Stimulated activated effector memory CD8-positive, alpha-beta T cell treated with anti-CD3 and anti-CD28 coated beads, Interleukin-12 subunit alpha, Interleukin-12 subunit beta, amount 100 ng/mL, for 72 hours (primary cell): ENCODE data around the gene PPP4R4.

Source experiments
- ATAC-seq: fragments of 150-1000 bp; cut with Tn5 transposase; 2 replicates; pipeline ENCODE4 v1.10.0; 2021
- DNase-seq, 2 donors: peaks; one replicate each; pipeline ENCODE4 v3.0.0; 2021 to 2022; ENCODE audit warnings: low spot score in 2 of 2
- H3K27ac Mint-ChIP-seq: one replicate; pipeline ENCODE4 v1.8.0; 2022; ENCODE audit warnings: mild to moderate bottlenecking, mixed read lengths
- H3K36me3 Mint-ChIP-seq: one replicate; pipeline ENCODE4 v1.8.0; 2022; ENCODE audit warnings: mild to moderate bottlenecking, mixed read lengths
- H3K4me1 Mint-ChIP-seq: one replicate; pipeline ENCODE4 v1.8.0; 2022; ENCODE audit warnings: mixed read lengths
- H3K4me3 Mint-ChIP-seq: one replicate; pipeline ENCODE4 v1.8.0; 2022; ENCODE audit warnings: mild to moderate bottlenecking, mixed read lengths
- H3K9me3 Mint-ChIP-seq: one replicate; pipeline ENCODE4 v1.8.0; 2022; ENCODE audit warnings: mixed read lengths

The PPP4R4 gene

DNA sequence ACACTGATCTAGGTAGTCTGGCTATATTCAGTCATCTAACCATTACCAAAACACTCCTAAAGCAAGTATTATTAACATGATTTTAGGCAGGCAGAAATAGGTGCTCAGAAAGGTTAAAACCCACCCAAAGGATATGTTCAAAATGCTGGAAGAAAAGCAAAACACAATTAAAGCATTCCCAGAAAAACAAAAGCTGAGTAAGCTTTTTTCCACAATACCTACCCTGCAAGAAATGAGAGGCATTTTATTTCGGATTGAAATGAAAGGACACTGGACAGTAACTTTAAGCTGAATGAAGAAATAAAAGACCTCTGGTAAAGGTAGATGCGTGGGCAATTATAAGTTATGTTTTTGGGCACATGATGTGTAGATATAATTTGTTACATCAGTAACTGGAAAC, 140.8 kb downstream of the PPP4R4 start:
- ATAC-seq (no peak), DNase-seq (no peak)
- H3K4me3 Mint-ChIP-seq: no peak overlapping the region
- no peaks in the 10 kb centered on the region for H3K36me3 Mint-ChIP-seq
- H3K4me1 Mint-ChIP-seq: no peaks in the 10 kb centered on the region
- H3K9me3 Mint-ChIP-seq: no peaks in the 10 kb centered on the region
- H3K27ac Mint-ChIP-seq: no peak overlapping the region

- Mint-ChIP-seq H3K9me3 (no peaks in the 10 kb centered on the region), H3K4me3 (no peak overlapping the region), H3K36me3 (no peaks in the 10 kb centered on the region), H3K4me1 (no peaks in the 10 kb centered on the region), H3K27ac (no peak overlapping the region)
- no peak for DNase-seq
- no peak for ATAC-seq
Observed at GRCh38 chr14:94316692-94317091, 142.6 kb downstream of the PPP4R4 start.

- Mint-ChIP-seq H3K9me3 (no peaks in the 10 kb centered on the region), H3K4me3 (no peak overlapping the region), H3K4me1 (no peaks in the 10 kb centered on the region), H3K27ac (no peak overlapping the region), H3K36me3 (no peaks in the 10 kb centered on the region)
- ATAC-seq (no peak), DNase-seq (no peak)
Observed at GRCh38 chr14:94317259-94317658, 143.1 kb downstream of the PPP4R4 start.

- no peaks in the 10 kb centered on the region for H3K4me1 Mint-ChIP-seq
- H3K4me3 Mint-ChIP-seq: no peak overlapping the region
- no peaks in the 10 kb centered on the region for H3K36me3 Mint-ChIP-seq
- no peaks in the 10 kb centered on the region for H3K9me3 Mint-ChIP-seq
- ATAC-seq (peak; percentile 43), DNase-seq (no peak)
- no peak overlapping the region for H3K27ac Mint-ChIP-seq
Observed at GRCh38 chr14:94320243-94320642, 146.1 kb downstream of the PPP4R4 start.

GRCh38 chr14:94321421-94322271, 147.5 kb downstream of the PPP4R4 start:
- Mint-ChIP-seq H3K4me1 (no peaks in the 10 kb centered on the region), H3K36me3 (no peaks in the 10 kb centered on the region), H3K4me3 (no peak overlapping the region), H3K27ac (no peak overlapping the region), H3K9me3 (no peaks in the 10 kb centered on the region)
- ATAC-seq (peak; percentile 16), DNase-seq (no peak)

- ATAC-seq: peak; percentile 32
- no peaks in the 10 kb centered on the region for H3K36me3 Mint-ChIP-seq
- no peaks in the 10 kb centered on the region for H3K4me1 Mint-ChIP-seq
- no peak for DNase-seq
- H3K9me3 Mint-ChIP-seq: no peaks in the 10 kb centered on the region
- no peak within 1 kb of the TSS for H3K27ac Mint-ChIP-seq
- H3K4me3 Mint-ChIP-seq: no peak within 1 kb of the TSS
Observed at GRCh38 chr14:94322648-94323570, 148.8 kb downstream of the PPP4R4 start, which contains the start of gene SERPINA6. Gene SERPINA6, minus strand, starts transcription at chr14:94323336. Its CDS starts 8,688 bp downstream, at chr14:94314648.

DNA sequence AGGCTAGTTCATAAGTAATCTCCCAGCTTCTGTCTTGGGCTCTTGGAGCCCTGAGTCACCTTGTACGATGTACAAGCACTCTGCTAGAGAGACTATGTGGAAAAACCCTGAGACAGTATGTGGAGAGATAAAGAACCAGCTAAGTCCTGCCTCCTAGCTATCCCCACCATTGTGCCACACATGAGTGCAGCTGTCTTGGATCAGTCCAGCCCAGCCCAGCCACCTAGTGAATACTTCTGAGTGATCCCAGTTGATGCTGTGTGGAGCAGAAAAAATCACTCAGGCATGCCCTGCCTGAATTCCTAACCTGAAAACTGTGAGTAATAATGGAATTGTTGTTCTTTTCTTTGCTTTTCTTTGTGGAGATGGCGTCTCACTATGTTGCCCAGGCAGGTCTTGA, 154.1 kb downstream of the PPP4R4 start:
- Mint-ChIP-seq H3K9me3 (no peaks in the 10 kb centered on the region), H3K4me1 (no peaks in the 10 kb centered on the region), H3K27ac (no peak overlapping the region), H3K4me3 (no peak overlapping the region), H3K36me3 (no peaks in the 10 kb centered on the region)
- peak; percentile 37 for ATAC-seq
- peak in 1 of 2 donors; percentile 29 for DNase-seq
